TTC549 (cell line): ENCODE measurements around the gene HYLS1.
A peak's percentile ranks its signal among the peaks of the same experiment; 100 is the strongest.
"Not testable (repeated sequence)": the region's sequence is repeated elsewhere in the genome, so short reads cannot be mapped to it uniquely, and the experiment has no call there.

Experiments
- FAIRE-seq: peaks from 2 replicates; lab custom pipeline; 2012; peaks lifted over from hg19 to GRCh38; lab: Jason Lieb, UNC

The HYLS1 gene

GRCh38 chr11:125903711-125904659 is 16.5 kb downstream of the HYLS1 start, which contains the start of gene DDX25:
TSS of gene DDX25 (plus strand) at chr11:125904508. CDS start at chr11:125904518, 10 bp downstream.
- FAIRE-seq: no peak

GRCh38 chr11:125904678-125905077 is 17.2 kb downstream of the HYLS1 start:
- FAIRE-seq: no peak

DNA sequence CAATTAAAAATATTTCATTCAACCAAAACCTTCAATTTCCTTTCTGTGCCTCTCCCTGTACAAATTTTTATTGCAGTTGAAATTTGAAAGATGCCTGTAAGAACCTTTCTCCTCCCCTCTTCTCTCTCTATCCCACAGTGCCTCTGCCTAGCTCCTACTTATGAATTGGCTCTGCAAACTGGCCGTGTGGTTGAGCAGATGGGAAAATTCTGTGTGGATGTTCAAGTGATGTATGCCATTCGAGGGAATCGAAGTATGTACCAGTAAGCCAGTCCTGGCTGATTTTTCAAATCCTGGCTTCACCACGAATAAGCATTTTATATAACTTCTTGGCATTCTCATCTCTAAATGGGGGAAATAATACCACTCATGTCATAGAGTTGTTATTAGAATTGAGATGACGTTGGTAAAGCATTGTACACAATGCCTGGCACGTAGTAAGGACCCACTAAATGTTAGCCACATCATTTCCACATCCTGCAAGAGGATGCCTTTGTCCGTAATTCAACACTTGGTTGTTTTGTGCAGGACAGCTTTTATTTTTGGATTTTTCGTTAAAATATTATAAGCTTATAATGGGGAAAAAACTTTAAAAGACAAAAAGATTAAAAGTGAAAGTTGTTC is 22.9 kb downstream of the HYLS1 start:
- no peak for FAIRE-seq

DNA sequence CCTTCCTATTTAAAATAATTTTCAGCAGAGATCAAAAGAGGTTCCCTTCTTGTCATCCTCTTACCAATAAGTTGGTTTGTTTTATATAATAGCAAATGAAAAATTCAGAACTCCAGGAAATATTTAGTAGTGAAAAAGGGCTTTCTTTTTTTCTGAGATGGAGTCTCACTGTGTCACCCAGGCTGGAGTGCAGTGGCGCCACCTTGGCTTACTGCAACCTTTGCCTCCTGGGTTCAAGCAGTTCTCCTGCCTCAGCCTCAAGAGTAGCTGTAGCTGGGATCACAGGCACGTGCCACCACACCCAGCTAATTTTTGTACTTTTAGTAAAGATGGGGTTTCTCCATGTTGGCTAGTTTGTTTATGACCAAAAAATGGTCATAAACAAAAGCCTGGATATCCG is 27.1 kb downstream of the HYLS1 start:
- FAIRE-seq: not testable (repeated sequence)

DNA sequence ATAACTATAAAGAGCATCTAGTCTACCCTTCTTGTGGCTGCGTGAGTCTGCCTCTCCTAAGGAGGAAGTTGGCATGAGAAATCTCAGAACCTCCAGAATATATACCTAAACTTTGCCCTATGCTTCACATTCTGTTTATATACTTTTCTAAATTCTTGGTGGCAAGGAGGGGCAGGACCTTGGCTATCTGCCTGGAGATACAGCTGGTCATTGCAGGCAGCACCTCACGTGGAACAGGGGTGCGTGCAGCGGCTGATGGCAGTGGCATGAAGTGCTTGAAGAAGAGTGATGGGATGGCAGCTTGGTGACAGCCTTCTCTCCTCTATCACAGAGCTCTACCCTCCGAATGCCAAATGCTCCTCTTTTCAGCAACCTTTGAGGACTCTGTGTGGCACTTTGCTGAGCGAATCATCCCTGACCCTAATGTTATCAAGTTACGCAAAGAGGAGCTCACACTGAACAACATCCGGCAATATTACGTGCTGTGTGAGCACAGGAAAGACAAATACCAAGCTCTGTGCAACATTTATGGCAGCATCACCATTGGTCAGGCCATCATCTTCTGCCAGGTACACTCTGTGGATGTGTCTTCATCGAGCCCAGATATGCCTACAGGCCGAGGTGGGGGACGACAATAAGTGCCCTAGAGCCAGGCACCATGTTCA is 29.3 kb downstream of the HYLS1 start:
- no peak for FAIRE-seq

DNA sequence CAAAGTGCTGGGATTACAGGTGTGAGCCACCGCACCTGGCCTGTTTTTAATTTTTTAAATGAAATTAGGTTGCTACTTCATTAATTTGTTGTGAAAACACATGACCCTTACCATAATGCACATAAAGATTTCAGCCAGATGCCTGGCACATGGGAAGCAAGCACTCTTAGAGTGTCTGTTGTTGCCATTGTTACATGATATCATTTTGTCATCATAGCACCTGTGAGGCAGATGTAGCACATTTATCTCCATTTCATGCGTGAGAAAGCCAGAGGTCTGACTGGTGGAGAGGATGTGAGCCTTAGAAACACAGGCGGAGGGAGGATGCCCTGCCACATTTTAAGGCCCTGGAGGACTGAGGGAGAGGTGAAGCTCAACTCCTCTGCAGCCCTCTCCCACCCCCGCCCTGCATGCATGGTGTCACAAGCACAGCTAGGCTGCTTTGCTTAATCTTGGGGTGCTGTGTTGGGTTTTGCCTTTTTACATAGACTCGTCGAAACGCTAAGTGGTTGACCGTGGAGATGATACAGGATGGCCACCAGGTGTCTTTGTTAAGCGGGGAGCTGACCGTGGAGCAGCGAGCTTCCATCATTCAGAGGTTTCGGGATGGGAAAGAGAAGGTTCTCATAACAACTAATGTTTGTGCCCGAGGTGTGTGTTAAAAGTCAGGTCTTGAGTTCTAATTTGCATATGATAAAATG is 30.8 kb downstream of the HYLS1 start:
- FAIRE-seq: no peak

GRCh38 chr11:125921042-125921441 is 33.6 kb downstream of the HYLS1 start:
- no peak for FAIRE-seq

- no peak for FAIRE-seq
These were observed 34.7 kb downstream of the HYLS1 start for GRCh38 chr11:125922156-125922555.

DNA sequence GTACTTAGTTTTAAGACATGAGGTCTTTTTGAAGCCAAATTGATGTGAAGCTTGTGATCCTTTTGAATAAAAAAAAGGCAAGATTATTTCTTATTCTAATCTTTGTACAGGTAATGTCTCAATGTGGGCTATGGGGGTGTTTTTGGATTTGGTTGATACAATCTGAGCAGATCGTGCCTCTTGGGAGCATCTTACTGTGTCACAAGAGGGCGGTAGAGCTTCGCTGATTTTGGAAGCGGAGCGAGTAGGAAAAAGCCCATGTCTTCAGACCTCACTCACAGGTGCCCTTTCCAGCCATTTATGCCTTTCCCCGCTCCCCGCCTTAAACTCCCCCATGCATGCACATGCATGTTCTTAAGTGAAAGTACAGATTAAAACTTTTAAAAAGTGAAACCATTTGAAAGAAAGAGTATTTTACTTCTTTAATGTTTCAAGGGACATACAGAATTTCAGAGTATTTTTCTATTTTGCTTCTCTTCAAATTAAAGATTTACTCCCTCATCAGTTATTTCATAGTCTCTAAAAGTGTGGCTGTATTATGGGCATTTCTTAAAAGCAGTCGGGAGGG is 35.6 kb downstream of the HYLS1 start:
- FAIRE-seq: peak; percentile 47

- FAIRE-seq: no peak
These were observed 36.2 kb downstream of the HYLS1 start for GRCh38 chr11:125923633-125924032.

GRCh38 chr11:125924384-125925007 is 37.0 kb downstream of the HYLS1 start:
- no peak for FAIRE-seq

DNA sequence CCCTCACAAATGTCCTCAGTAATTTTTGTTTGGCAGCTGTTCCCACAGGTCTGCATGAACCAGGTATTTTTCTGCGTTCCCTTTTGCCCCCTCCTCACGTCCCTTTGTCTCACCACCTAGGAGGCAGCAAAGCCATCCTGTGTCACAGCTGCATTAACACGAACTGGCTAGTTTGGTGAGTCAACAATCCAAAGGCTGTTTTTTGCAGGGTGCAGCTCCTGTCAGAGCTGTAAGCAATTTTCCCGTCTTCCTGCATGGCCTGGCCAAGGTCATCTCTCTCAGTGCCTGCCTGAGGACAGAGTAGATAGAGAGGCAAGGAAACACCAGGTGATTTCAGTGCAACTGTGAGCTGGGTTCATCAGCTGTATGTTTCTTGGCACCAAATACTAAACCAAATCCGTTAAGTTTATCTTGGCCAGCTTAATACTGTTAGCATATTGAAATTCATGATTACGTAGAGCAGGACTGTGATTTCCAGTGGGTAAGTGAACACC is 37.8 kb downstream of the HYLS1 start:
- FAIRE-seq: no peak

- FAIRE-seq: no peak
These were observed 38.3 kb downstream of the HYLS1 start for GRCh38 chr11:125925804-125926203.

- no peak for FAIRE-seq
These were observed 39.2 kb downstream of the HYLS1 start for GRCh38 chr11:125926682-125927081.

DNA sequence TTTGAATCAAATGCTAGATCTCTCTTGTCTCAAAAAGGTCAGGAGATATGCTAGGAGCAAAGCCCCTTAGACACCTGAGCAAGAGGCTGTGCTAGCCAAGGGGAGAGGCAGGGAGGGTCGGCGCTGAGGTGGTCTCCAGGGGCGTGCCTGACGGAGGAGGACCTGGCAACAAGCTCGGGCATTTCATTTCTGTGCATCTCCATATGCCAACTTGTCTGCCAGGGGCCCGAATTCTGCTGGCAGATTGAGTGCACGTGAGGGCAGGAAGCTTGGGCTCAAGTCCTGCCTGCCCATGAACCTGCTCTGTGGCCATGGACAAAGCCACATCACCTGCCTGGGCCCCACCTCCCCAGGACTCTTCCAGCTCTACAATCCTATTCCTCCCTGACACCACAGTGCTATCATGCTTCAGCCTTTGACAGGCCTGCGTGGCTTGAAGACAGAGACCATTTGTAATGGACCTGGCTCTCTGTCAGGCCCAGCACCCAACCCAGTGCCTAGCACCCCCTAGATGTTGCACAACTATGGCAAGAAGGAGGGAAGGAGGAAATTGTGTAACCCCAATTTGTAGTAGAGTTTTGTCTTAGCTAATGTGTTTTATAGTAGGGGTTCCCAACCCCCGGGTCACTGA is 42.1 kb downstream of the HYLS1 start:
- no peak for FAIRE-seq

- FAIRE-seq: no peak
These were observed 42.6 kb downstream of the HYLS1 start for GRCh38 chr11:125930076-125930450.

DNA sequence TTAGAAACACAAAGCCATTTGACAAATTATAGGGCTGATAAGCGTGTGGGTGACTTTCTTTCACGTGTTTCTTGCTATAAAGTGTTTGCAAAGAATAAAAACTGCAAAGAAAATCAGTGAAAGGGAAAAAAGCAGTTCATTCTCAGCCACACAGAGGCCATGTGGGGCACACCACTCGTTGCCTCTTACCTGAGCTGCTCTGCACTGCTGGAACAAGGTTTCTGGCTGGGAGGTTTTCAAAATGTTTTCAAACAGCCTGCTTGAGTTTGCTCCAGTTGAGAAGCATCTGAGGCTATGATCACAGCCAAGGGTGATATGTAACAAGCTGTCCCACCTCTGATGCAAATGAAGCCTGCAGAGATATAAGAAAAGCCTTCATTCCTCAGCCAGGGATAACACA is 43.6 kb downstream of the HYLS1 start:
- no peak for FAIRE-seq

DNA sequence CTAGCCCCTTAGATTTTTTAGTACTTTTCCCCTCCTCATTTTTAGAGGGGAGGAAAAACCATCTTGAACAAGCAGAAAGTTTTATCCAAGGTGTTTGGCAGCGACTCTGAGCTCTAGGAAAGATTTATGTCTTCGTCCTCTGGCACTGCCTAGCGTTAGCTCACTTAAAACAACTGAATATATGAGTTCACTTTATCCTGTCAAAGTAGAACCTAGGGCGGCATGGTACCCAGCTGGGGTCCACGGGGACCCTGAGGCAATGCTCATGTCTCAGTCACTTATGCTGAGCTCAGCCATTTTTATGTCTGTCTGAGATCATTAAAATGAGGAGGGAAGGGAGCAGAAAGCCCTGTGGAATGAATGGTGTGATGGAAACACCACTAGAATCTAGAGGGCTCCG is 44.2 kb downstream of the HYLS1 start:
- FAIRE-seq: no peak

GRCh38 chr11:125932301-125932700 is 44.8 kb downstream of the HYLS1 start:
- no peak for FAIRE-seq

DNA sequence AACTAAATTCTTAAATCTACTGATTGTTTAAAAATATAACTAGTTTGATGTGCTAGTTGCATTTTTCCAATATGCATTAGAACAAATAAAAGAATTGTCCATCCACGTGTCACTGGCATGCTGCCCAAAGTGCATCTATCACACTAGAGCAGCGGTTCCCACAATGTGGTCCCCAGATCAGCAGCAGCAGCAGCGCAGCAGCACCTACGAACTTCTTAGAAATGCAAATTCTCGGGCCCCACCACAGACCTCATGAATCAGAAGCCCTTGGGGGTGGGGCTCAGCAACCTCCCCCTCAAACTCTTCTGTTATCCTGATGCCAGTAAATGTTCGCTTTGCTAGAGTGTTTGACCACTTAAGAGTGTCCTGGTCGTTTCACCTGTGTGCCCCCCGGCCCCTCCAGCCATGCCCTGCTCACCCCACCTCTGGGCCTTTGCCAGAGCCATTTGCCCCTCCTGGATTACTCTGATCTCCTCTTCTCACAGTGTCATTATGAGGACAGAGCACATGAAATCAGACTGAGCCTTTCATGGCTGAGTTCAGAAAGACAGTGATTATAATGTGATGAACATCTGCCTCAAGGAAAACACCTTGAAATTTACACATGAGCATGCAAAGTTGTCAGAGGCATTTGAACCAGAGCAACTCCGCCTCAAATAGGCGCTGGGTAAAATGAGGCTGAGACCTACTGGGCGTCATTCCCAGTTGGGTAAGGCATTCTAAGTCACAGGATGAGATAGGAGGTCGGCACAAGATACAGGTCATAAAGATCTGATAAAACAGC is 45.8 kb downstream of the HYLS1 start:
- FAIRE-seq: no peak
